Brain microvascular endothelial cell (primary cell): ENCODE data around the gene MDN1.
"Not testable (repeated sequence)": the region's sequence is repeated elsewhere in the genome, so short reads cannot be mapped to it uniquely, and the experiment has no call there.

Experiments
- DNase-seq: peaks from one replicate; pipeline ENCODE4 v3.0.0-alpha.2; 2020
- H3K27ac ChIP-seq: fragments of 250-450 bp; sonication (Bioruptor Pico); 2 replicates; pipeline ENCODE4 v1.5.1; 2020; ENCODE audit warnings: mild to moderate bottlenecking, moderate library complexity
- H3K27me3 ChIP-seq: fragments of 250-450 bp; sonication (Bioruptor Pico); replicated peaks from 2 replicates; pipeline ENCODE4 v1.5.1; 2020; ENCODE audit warnings: mild to moderate bottlenecking
- H3K36me3 ChIP-seq: fragments of 250-450 bp; sonication (Bioruptor Pico); replicated peaks from 2 replicates; pipeline ENCODE4 v1.5.1; 2020; ENCODE audit warnings: mild to moderate bottlenecking
- H3K4me3 ChIP-seq: 2 replicates; pipeline ENCODE4 v1.5.1; 2011; ENCODE audit warnings: low read depth, mild to moderate bottlenecking, control low read depth, low read length, moderate library complexity
- CTCF ChIP-seq: IDR thresholded peaks from 2 replicates; pipeline ENCODE4 v1.5.1; 2011; ENCODE audit warnings: low read depth, mild to moderate bottlenecking, moderate library complexity, low read length, control low read depth, inconsistent platforms; ENCODE audit errors: missing control alignments
- in situ Hi-C: cut with HindIII; loops from 2 replicates; pipeline ENCODE4 v1.10.0; 2017; ENCODE audit warnings: low sequenced_read_pairs, low pct_ligation_motif_present

MDN1 gene

GRCh38 chr6:89745716-89746115 is 73.9 kb downstream of the MDN1 start:
- no peak for DNase-seq
- Histone ChIP-seq H3K4me3 (no peak overlapping the region), H3K27ac (no peak overlapping the region), H3K36me3 (peaks cover 25% of the 10 kb centered on the region), H3K27me3 (no peaks in the 10 kb centered on the region)
- no peak for TF ChIP-seq CTCF
- in situ Hi-C loops: no loop called here

- H3K27ac ChIP-seq: no peak overlapping the region
- H3K36me3 ChIP-seq: peaks cover 25% of the 10 kb centered on the region
- no peak overlapping the region for H3K4me3 ChIP-seq
- no peaks in the 10 kb centered on the region for H3K27me3 ChIP-seq
- no peak for TF ChIP-seq CTCF
- no peak for DNase-seq
- in situ Hi-C loops: no loop called here
Observed at GRCh38 chr6:89745096-89745495, 74.5 kb downstream of the MDN1 start.

- DNase-seq: no peak
- TF ChIP-seq CTCF: no peak
- Histone ChIP-seq H3K27me3 (no peaks in the 10 kb centered on the region), H3K4me3 (no peak overlapping the region), H3K36me3 (peaks cover 16% of the 10 kb centered on the region), H3K27ac (no peak overlapping the region)
- in situ Hi-C loops: no loop called here
Observed at GRCh38 chr6:89736893-89737292, 82.7 kb downstream of the MDN1 start.

GRCh38 chr6:89734526-89734925 is 85.1 kb downstream of the MDN1 start:
- no peak for TF ChIP-seq CTCF
- peak; percentile 9 for DNase-seq
- no peak overlapping the region for H3K4me3 ChIP-seq
- H3K27ac ChIP-seq: no peak overlapping the region
- in situ Hi-C loops: no loop called here
- peaks cover 18% of the 10 kb centered on the region for H3K36me3 ChIP-seq
- no peaks in the 10 kb centered on the region for H3K27me3 ChIP-seq

GRCh38 chr6:89731924-89732567 is 87.5 kb downstream of the MDN1 start:
- TF ChIP-seq CTCF: no peak
- Histone ChIP-seq H3K36me3 (peaks cover 17% of the 10 kb centered on the region), H3K4me3 (no peak overlapping the region), H3K27ac (no peak overlapping the region), H3K27me3 (no peaks in the 10 kb centered on the region)
- DNase-seq: no peak
- in situ Hi-C loops: no loop called here

GRCh38 chr6:89731262-89731661 is 88.3 kb downstream of the MDN1 start:
- H3K27ac ChIP-seq, H3K27me3 ChIP-seq, in situ Hi-C loops, H3K4me3 ChIP-seq, DNase-seq: not testable (repeated sequence)
- H3K36me3 ChIP-seq: peaks cover 18% of the 10 kb centered on the region
